HG02678 (cell line): ENCODE measurements around the gene BABAM1.

Experiments used
- ATAC-seq: cut with Tn5 transposase; IDR thresholded peaks from one replicate; pipeline ENCODE4 v1.9.1; 2021; ENCODE audit warnings: mild to moderate bottlenecking, moderate library complexity; ENCODE audit not compliant: unreplicated experiment

The BABAM1 gene

GRCh38 chr19:17321655-17322489 is 54.6 kb downstream of the BABAM1 start:
- no peak for ATAC-seq

GRCh38 chr19:17322854-17323253 is 55.6 kb downstream of the BABAM1 start:
- ATAC-seq: no peak

- no peak for ATAC-seq
Measured at GRCh38 chr19:17323300-17323963, 56.2 kb downstream of the BABAM1 start.

GRCh38 chr19:17323964-17324332 is 56.7 kb downstream of the BABAM1 start:
- ATAC-seq: no peak

DNA sequence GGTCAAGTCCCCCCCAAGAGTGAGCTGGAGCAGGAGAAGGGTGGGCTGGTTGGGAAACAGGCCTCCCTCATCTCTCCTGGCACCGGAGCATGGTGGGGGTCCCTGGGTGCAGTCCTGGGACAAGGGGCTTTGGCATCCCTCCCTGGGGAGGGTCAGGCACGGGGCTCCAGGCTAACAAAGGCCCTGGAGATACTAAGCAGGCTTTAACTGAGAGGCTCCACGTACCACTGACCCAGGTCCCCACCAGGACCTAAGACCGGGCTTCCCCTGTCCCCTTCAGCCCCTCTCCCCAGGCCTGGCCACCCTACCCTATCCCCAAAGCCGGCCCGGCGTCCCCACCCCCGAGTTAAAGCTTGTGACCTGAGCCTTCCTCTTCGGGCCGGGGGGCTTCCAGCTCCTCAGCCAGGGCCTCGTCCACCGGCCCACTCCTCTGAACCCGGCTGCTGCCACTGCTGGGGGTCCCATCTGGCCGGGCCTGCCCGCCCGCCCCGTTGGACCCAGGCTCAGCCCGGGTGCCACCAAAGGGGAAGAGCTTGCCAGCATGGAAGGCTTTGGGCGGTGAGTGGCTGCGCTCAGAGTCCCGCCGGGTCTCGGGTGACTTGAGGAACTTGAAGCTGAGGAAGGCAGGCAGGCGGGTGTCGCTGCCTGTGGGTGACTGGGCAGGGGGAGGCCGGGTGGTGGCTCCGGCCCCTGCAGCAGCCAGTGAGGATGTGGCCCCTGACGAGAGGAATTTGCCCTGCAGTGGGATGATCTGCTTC is 57.3 kb downstream of the BABAM1 start:
- ATAC-seq: no peak

DNA sequence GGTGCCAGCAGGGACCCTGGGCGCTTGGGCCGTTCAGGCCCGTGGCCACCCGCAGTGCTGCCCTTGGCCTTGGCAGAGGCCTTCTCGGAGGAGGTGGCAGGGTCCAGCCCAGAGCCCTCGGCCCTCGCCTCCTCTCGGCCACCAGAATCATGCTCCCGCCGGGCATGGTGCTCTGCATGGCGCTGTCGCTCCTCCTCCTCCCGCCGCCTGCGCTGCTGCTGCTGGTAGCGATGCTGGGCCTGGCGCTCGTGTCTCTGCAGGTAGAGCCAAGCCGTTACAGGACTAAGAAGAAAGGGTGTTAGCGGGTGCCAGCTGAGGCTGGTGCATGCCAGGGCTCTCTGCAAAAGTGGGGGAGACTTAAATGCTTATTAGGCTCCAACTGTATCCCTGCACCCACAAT is 57.9 kb downstream of the BABAM1 start:
- ATAC-seq: no peak

- ATAC-seq: no peak
Measured at GRCh38 chr19:17325881-17326594, 58.8 kb downstream of the BABAM1 start.

DNA sequence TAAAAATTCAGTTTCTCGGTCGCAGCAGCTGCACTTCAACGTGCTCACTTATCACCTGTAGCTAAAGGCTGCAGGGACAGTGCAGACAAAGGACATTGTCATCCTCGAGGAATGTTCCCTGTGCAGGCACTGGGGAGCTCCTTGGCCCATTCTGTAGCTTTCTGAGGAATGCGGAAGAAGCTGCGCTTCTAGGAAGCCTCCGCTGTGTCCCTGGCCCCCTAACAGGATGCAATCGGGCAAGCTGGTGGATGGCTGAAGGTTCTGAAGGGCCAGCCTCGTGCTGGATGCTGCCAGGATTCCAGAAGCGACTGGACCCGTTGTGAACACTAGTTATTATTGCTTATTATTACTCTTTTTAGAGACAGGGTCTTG is 59.3 kb downstream of the BABAM1 start:
- ATAC-seq: no peak

DNA sequence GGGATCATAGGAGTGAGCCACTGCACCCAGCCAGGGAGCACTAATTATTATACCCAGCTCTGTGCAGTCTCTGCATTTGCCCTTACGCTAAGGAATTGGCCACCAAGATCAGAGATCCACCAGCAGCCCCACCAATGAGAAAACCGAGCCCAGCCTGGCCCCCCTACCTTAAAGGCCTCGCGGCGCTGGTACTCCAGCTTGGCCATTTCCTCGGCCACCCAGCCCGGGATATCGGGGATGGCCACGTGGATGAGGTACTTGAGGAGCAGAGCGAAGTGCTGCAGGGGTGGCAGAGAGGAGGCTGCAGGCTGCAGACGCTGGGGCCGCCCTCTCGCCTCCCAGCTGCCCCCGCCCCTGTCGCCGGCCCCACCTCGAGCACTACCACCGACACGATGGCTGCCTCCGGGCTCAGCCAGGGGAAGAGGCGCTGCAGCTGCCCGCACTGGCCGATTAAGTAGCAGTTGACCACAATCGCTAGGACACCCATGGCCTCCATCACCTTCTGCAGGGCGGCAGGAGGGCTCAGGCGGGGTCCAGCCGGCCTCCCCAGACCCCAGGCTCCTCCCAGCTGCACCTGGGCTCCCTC is 59.9 kb downstream of the BABAM1 start:
- no peak for ATAC-seq

- no peak for ATAC-seq
Measured at GRCh38 chr19:17327654-17328516, 60.6 kb downstream of the BABAM1 start.
